Spleen (tissue), 11 donors: ENCODE measurements around the gene EMC9. TPM values are rescaled to one million over a fixed set of nuclear protein-coding genes. Genes with fewer than 3 reads are reported as not detected.
A peak's percentile ranks its signal among the peaks of the same experiment; 100 is the strongest.

Source experiments
- DNase-seq: peaks from one replicate; pipeline ENCODE4 v3.0.0-alpha.2; 2020
- H3K27ac ChIP-seq, 8 donors: fragments of 200-600 bp; sonication (generic) in 7 of 8; 1 replicate in 4 of 8; 2 replicates in 4 of 8; pipeline versions ENCODE4 v1.5.0 to v1.8.0; 2016 to 2021; ENCODE audit warnings: inconsistent platforms in 4 of 8, mild to moderate bottlenecking in 4 of 8, moderate library complexity in 1 of 8
- H3K27me3 ChIP-seq, 7 donors: fragments of 200-600 bp; sonication (generic) in 6 of 7; replicated peaks in 1 of 7; 1 replicate in 4 of 7; 2 replicates in 3 of 7; pipeline versions ENCODE4 v1.5.0 to v1.8.0; 2016 to 2021; ENCODE audit warnings: inconsistent platforms in 3 of 7, mild to moderate bottlenecking in 1 of 7
- H3K36me3 ChIP-seq, 6 donors: fragments of 200-600 bp; sonication (generic) in 5 of 6; 1 replicate in 4 of 6; 2 replicates in 2 of 6; pipeline versions ENCODE4 v1.5.0 to v1.8.0; 2016 to 2021; ENCODE audit warnings: inconsistent platforms in 2 of 6
- H3K4me1 ChIP-seq, 6 donors: fragments of 200-600 bp; sonication (generic) in 5 of 6; 1 replicate in 3 of 6; 2 replicates in 3 of 6; pipeline versions ENCODE4 v1.5.0 to v1.8.0; 2016 to 2021; ENCODE audit warnings: inconsistent platforms in 3 of 6
- H3K4me3 ChIP-seq, 8 donors: fragments of 200-600 bp; sonication (generic) in 7 of 8; 1 replicate in 4 of 8; 2 replicates in 4 of 8; pipeline versions ENCODE4 v1.5.0 to v1.8.0; 2016 to 2021; ENCODE audit warnings: inconsistent platforms in 4 of 8, mild to moderate bottlenecking in 4 of 8, moderate library complexity in 2 of 8
- H3K9me3 ChIP-seq, 8 donors: fragments of 200-600 bp; sonication (generic) in 7 of 8; 1 replicate in 4 of 8; 2 replicates in 4 of 8; pipeline versions ENCODE4 v1.5.0 to v1.8.0; 2016 to 2021; ENCODE audit warnings: inconsistent platforms in 4 of 8
- POLR2A ChIP-seq, 3 donors: fragments of 450-650 bp; IDR thresholded peaks; one replicate each; pipeline ENCODE4 v1.5.1; 2017; ENCODE audit warnings: antibody characterized with exemption in 3 of 3, mild to moderate bottlenecking in 1 of 3
- POLR2AphosphoS5 ChIP-seq, 3 donors: sonication (generic); formaldehyde crosslinking; IDR thresholded peaks; one replicate each; pipeline ENCODE4 v1.5.1; 2017; ENCODE audit warnings: antibody characterized with exemption in 3 of 3
- WGBS, 5 donors: extraction: QIAGEN DNeasy Blood & Tissue Kit in 3 of 5; methylation state at CpG; one replicate each; pipeline versions ENCODE4 v1.1.5 to v1.1.7; 2013 to 2018; 5-methylcytosine and 5-hydroxymethylcytosine counted together
- intact Hi-C: fragments of 100-400 bp; cut with DNase I; formaldehyde crosslinking; loops from one replicate; pipeline ENCODE4 v1.15.0; 2023; ENCODE audit warnings: low total_unique reads
- polyA plus RNA-seq, 3 donors: library from polyadenylated mRNA; stranded (reverse); fragments of 200-250 nt; gene quantifications; one replicate each; pipeline ENCODE4 v1.2.1, GENCODE V29; 2013
- total RNA-seq, 7 donors: library from RNA; depleted of rRNA in 3 of 7; stranded (reverse); fragments of >200 nt in 3 of 7; fragmentation: NEBNext Ultra II Directional in 4 of 7; extraction: Animal tissue kit (Norgen Biotek cat#: 25700) in 4 of 7; gene quantifications; one replicate each; pipeline versions ENCODE4 v1.1.0 to v1.2.1, GENCODE V29; 2016 to 2021
- TF ChIP-seq, protein P1 (sequence below), 11 experiments: fragments of 200-600 bp in 7 of 11; fragments of 450-650 bp in 4 of 11; sonication (generic) in 4 of 11; IDR thresholded peaks in 8 of 11; conservative IDR thresholded peaks in 3 of 11; 1 replicate in 7 of 11; 2 replicates in 4 of 11; pipeline versions ENCODE4 v1.4.0 to v1.8.0; 2016 to 2021; ENCODE audit warnings: antibody characterized with exemption in 11 of 11, inconsistent platforms in 4 of 11, mild to moderate bottlenecking in 1 of 11
- donor health status: healthy with polysubstance abuse.
- donor health status: DM: no; HTN: no; CAD: no; lungs with moderate emphysema.
- donor health status: DM: no; HTN: no; CAD: no.
- donor health status: Bipolar disorder and iron deficiency.
- donor health status: healthy.
- donor health status: DM: no; HTN: no; CAD: no.
- donor health status: DM: yes; HTN: yes; CAD: no.

EMC9 gene
- total and polyA plus RNA-seq, 10 donors: 17.7 to 50.6 (median 22.3) TPM

DNA sequence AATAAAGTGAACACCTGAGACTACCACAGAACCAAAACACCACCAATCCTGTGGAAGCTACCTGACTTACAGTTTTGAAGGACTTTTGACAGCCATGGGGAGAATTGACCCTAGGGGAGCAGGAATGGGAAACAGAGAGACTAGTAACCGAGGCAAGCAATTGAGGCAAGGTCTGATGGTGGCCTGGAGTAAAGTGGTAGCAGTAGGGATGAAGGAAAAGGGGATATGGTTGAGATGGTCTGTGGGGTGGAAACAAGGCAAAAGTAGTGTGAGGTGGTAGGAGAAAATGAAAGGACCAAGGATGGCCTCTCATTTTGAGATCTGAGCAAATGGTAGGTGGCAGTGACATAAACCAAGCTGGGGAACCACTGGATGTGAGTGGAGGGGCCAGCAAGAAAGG lies 15.4 kb upstream of the EMC9 start:
- Histone ChIP-seq H3K27ac (peak overlapping the region in 7 of 8 donors; percentile 21 to 84 (median 69)), H3K36me3 (peaks cover 0 to 91% (median 82%) of the 10 kb centered on the region in 6 donors)
- intact Hi-C loops: no loop called here

DNA sequence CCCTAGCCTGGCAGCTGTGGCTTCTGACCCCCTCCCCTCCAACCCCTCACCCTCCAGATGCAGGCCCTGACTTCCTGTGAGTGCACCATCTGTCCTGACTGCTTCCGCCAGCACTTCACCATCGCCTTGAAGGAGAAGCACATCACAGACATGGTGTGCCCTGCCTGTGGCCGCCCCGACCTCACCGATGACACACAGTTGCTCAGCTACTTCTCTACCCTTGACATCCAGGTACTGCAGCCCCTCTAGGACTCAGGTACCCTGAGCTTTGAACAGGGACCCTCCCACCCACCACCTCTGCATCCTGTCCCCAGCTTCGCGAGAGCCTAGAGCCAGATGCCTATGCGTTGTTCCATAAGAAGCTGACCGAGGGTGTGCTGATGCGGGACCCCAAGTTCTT lies 13.7 kb upstream of the EMC9 start:
- Histone ChIP-seq H3K4me3 (no peak overlapping the region), H3K27ac (peak overlapping the region in 6 of 8 donors; percentile 64 to 84 (median 69)), H3K36me3 (peaks cover 6 to 100% (median 93%) of the 10 kb centered on the region in 6 donors), H3K9me3 (no peaks in the 10 kb centered on the region), H3K27me3 (no peaks in the 10 kb centered on the region), H3K4me1 (peaks cover 0 to 65% (median 31%) of the 10 kb centered on the region in 6 donors)
- intact Hi-C loops: no loop called here
- TF ChIP-seq POLR2A (IDR thresholded peaks at IDR 0.05): no peak
- TF ChIP-seq POLR2AphosphoS5 (IDR thresholded peaks at IDR 0.05): peak in 2 of 3 donors; percentile 22 to 35
- TF ChIP-seq, protein P1, sequence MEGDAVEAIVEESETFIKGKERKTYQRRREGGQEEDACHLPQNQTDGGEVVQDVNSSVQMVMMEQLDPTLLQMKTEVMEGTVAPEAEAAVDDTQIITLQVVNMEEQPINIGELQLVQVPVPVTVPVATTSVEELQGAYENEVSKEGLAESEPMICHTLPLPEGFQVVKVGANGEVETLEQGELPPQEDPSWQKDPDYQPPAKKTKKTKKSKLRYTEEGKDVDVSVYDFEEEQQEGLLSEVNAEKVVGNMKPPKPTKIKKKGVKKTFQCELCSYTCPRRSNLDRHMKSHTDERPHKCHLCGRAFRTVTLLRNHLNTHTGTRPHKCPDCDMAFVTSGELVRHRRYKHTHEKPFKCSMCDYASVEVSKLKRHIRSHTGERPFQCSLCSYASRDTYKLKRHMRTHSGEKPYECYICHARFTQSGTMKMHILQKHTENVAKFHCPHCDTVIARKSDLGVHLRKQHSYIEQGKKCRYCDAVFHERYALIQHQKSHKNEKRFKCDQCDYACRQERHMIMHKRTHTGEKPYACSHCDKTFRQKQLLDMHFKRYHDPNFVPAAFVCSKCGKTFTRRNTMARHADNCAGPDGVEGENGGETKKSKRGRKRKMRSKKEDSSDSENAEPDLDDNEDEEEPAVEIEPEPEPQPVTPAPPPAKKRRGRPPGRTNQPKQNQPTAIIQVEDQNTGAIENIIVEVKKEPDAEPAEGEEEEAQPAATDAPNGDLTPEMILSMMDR (IDR thresholded peaks at IDR 0.05 in 8 of 11, conservative IDR thresholded peaks at IDR 0.05 in 3 of 11): no peak
- DNase-seq: peak; percentile 54
- WGBS, 5 donors: 89 to 93% (median 91%) methylated on average over 10 of the region's 10 CpGs

More for the DNA sequence above, 15.4 kb upstream of the EMC9 start:
- H3K4me3 ChIP-seq: no peak overlapping the region
- no peaks in the 10 kb centered on the region for H3K27me3 ChIP-seq
- H3K4me1 ChIP-seq: peaks cover 8 to 61% (median 33%) of the 10 kb centered on the region in 6 donors
- TF ChIP-seq POLR2A (IDR thresholded peaks at IDR 0.05): no peak
- TF ChIP-seq, protein P1 (IDR thresholded peaks at IDR 0.05 in 8 of 11, conservative IDR thresholded peaks at IDR 0.05 in 3 of 11): no peak
- no peak for TF ChIP-seq POLR2AphosphoS5 (IDR thresholded peaks at IDR 0.05)
- H3K9me3 ChIP-seq: no peaks in the 10 kb centered on the region
- WGBS, 5 donors: 86 to 93% (median 87%) methylated on average over 1 of the region's 1 CpG
- DNase-seq: no peak

DNA sequence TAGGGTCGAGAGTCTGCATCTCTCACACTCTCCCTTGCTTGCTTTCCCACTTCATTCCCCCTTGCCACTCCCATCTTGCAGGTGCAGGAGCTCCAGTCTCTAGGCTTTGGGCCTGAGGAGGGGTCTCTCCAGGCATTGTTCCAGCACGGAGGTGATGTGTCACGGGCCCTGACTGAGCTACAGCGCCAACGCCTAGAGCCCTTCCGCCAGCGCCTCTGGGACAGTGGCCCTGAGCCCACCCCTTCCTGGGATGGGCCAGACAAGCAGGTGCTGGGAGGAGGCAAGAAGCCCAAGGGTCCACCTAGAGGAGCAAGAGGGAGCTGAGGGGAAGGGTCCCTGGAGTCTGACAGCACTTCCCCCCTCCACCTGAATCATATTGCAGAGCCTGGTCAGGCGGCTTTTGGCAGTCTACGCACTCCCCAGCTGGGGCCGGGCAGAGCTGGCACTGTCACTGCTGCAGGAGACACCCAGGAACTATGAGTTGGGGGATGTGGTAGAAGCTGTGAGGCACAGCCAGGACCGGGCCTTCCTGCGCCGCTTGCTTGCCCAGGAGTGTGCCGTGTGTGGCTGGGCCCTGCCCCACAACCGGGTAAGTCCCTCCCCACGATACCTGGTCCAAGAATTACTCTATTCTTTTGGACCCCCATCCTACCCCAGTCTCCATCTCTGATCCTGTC lies 10.2 kb upstream of the EMC9 start:
- intact Hi-C loops: no loop called here
- 87 to 96% (median 93%) methylated on average over 11 to 16 of the region's 16 CpGs for WGBS, 5 donors
- DNase-seq: no peak
- Histone ChIP-seq H3K4me1 (peaks cover 9 to 62% (median 36%) of the 10 kb centered on the region in 6 donors), H3K9me3 (no peaks in the 10 kb centered on the region), H3K36me3 (peaks cover 9 to 84% (median 80%) of the 10 kb centered on the region in 6 donors), H3K4me3 (no peak overlapping the region), H3K27me3 (no peaks in the 10 kb centered on the region), H3K27ac (peak overlapping the region in 1 of 8 donors; percentile 18)
- no peak for TF ChIP-seq POLR2A (IDR thresholded peaks at IDR 0.05)
- peak in 1 of 3 donors; percentile 27 for TF ChIP-seq POLR2AphosphoS5 (IDR thresholded peaks at IDR 0.05)
- TF ChIP-seq, protein P1 (IDR thresholded peaks at IDR 0.05 in 8 of 11, conservative IDR thresholded peaks at IDR 0.05 in 3 of 11): no peak

DNA sequence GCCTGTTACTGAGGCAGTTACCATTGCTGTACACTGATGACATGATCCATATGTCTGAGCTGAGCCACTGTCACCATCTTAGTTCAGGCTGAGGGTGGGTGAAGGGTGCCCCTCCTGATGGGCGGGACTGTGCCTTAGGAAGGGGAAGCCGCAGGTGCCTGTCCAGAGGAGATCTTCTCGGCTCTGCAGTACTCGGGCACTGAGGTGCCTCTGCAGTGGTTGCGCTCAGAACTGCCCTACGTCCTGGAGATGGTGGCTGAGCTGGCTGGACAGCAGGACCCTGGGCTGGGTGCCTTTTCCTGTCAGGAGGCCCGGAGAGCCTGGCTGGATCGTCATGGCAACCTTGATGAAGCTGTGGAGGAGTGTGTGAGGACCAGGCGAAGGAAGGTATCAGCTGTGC lies 9.6 kb upstream of the EMC9 start:
- no peak overlapping the region for H3K4me3 ChIP-seq
- DNase-seq: no peak
- peaks cover 9 to 61% (median 37%) of the 10 kb centered on the region in 6 donors for H3K4me1 ChIP-seq
- H3K9me3 ChIP-seq: no peaks in the 10 kb centered on the region
- intact Hi-C loops: no loop called here
- H3K27ac ChIP-seq: peak overlapping the region in 2 of 8 donors; percentile 18 to 36
- peaks cover 9 to 78% (median 74%) of the 10 kb centered on the region in 6 donors for H3K36me3 ChIP-seq
- WGBS, 5 donors: 89 to 96% (median 90%) methylated on average over 6 to 9 of the region's 9 CpGs
- no peaks in the 10 kb centered on the region for H3K27me3 ChIP-seq
- TF ChIP-seq, protein P1 (IDR thresholded peaks at IDR 0.05 in 8 of 11, conservative IDR thresholded peaks at IDR 0.05 in 3 of 11): no peak
- no peak for TF ChIP-seq POLR2AphosphoS5 (IDR thresholded peaks at IDR 0.05)
- TF ChIP-seq POLR2A (IDR thresholded peaks at IDR 0.05): no peak
